ENCODE results near the gene SMC1B.
"Not testable (repeated sequence)": the region's sequence is repeated elsewhere in the genome, so short reads cannot be mapped to it uniquely, and the experiment has no call there.

Gene SMC1B

GRCh38 chr22:45358127-45358526 lies 55.3 kb downstream of the SMC1B start:
- no peak overlapping the region for H3K27ac Mint-ChIP-seq
- no peak overlapping the region for H3K4me3 Mint-ChIP-seq
- no peaks in the 10 kb centered on the region for H3K9me3 Mint-ChIP-seq
- H3K36me3 Mint-ChIP-seq (ENCODE audit: low read depth): no peaks in the 10 kb centered on the region
- no peaks in the 10 kb centered on the region for H3K27me3 Mint-ChIP-seq (ENCODE audit: low read depth)
- no peaks in the 10 kb centered on the region for H3K4me1 Mint-ChIP-seq
- no peak for TF ChIP-seq CTCF (IDR thresholded peaks at IDR 0.05; ENCODE audit: unreplicated experiment in 3 of 3)

- Mint-ChIP-seq H3K27me3 (ENCODE audit: low read depth) (no peaks in the 10 kb centered on the region), H3K9me3 (no peaks in the 10 kb centered on the region), H3K4me3 (no peak overlapping the region), H3K27ac (no peak overlapping the region), H3K4me1 (no peaks in the 10 kb centered on the region), H3K36me3 (ENCODE audit: low read depth) (no peaks in the 10 kb centered on the region)
- no peak for TF ChIP-seq CTCF (IDR thresholded peaks at IDR 0.05; ENCODE audit: unreplicated experiment in 3 of 3)
These were observed 55.9 kb downstream of the SMC1B start for GRCh38 chr22:45357490-45357889.

GRCh38 chr22:45353786-45354185 lies 59.6 kb downstream of the SMC1B start:
- Mint-ChIP-seq H3K4me1 (no peaks in the 10 kb centered on the region), H3K9me3 (no peaks in the 10 kb centered on the region), H3K27me3 (ENCODE audit: low read depth) (no peaks in the 10 kb centered on the region), H3K36me3 (ENCODE audit: low read depth) (no peaks in the 10 kb centered on the region), H3K4me3 (no peak overlapping the region), H3K27ac (no peak overlapping the region)
- TF ChIP-seq CTCF (IDR thresholded peaks at IDR 0.05; ENCODE audit: unreplicated experiment in 3 of 3): no peak

- not testable (repeated sequence) for H3K27me3 Mint-ChIP-seq (ENCODE audit: low read depth); H3K4me3 Mint-ChIP-seq; H3K36me3 Mint-ChIP-seq (ENCODE audit: low read depth); H3K27ac Mint-ChIP-seq; H3K9me3 Mint-ChIP-seq; H3K4me1 Mint-ChIP-seq
These were observed 60.6 kb downstream of the SMC1B start for GRCh38 chr22:45352757-45353156.

GRCh38 chr22:45351956-45352355 lies 61.4 kb downstream of the SMC1B start:
- Mint-ChIP-seq H3K36me3 (ENCODE audit: low read depth) (no peaks in the 10 kb centered on the region), H3K9me3 (no peaks in the 10 kb centered on the region), H3K27me3 (ENCODE audit: low read depth) (no peaks in the 10 kb centered on the region), H3K4me1 (no peaks in the 10 kb centered on the region), H3K4me3 (no peak overlapping the region), H3K27ac (no peak overlapping the region)
- no peak for TF ChIP-seq CTCF (IDR thresholded peaks at IDR 0.05; ENCODE audit: unreplicated experiment in 3 of 3)

GRCh38 chr22:45349916-45350315 lies 63.5 kb downstream of the SMC1B start:
- H3K36me3 Mint-ChIP-seq (ENCODE audit: low read depth): peaks cover 5% of the 10 kb centered on the region
- no peak overlapping the region for H3K27ac Mint-ChIP-seq
- peaks cover 4% of the 10 kb centered on the region for H3K4me1 Mint-ChIP-seq
- no peaks in the 10 kb centered on the region for H3K9me3 Mint-ChIP-seq
- TF ChIP-seq CTCF (IDR thresholded peaks at IDR 0.05; ENCODE audit: unreplicated experiment in 3 of 3): no peak
- H3K27me3 Mint-ChIP-seq (ENCODE audit: low read depth): no peaks in the 10 kb centered on the region
- no peak overlapping the region for H3K4me3 Mint-ChIP-seq
